HCT116 (cell line): ENCODE results near the gene KCNMB2. TPM values are rescaled to one million over a fixed set of nuclear protein-coding genes. Genes with fewer than 3 reads are reported as not detected.

ENCODE experiments used
- ATAC-seq: fragments of 200-7000 bp; cut with Tn5 transposase; 2 replicates; pipeline ENCODE4 v1.9.1; 2020; ENCODE audit warnings: mild to moderate bottlenecking, moderate library complexity
- BruUV-seq: library from RNA; stranded (reverse); fragments of 400-500 nt; replicated peaks from 2 replicates; lab custom pipeline; 2021; lab: Mats Ljungman, UMichigan
- CTCF ChIA-PET: fragments of 300-600 bp; sonication (Branson Sonifier 250); formaldehyde crosslinking; loops from one replicate; lab custom pipeline; 2021; ENCODE audit warnings: antibody characterized with exemption; lab: Charles Lee
- POLR2A ChIA-PET: fragments of 300-600, 350-600 bp; sonication (Branson Sonifier 250); formaldehyde crosslinking; loops from one replicate; lab custom pipeline; 2021; ENCODE audit warnings: antibody characterized with exemption; lab: Charles Lee
- RAD21 ChIA-PET, 2 experiments: fragments of 300-600 bp; sonication (Branson Sonifier 250); formaldehyde crosslinking; loops; one replicate each; lab custom pipeline; 2023; ENCODE audit warnings: low total read pairs in 2 of 2; ENCODE audit not compliant: uncharacterized antibody in 2 of 2, unreplicated experiment in 2 of 2, low non-redundant PET in 1 of 2; lab: Charles Lee
- DNase-seq: peaks from one replicate; pipeline ENCODE4 v3.0.0-alpha.2; 2010; ENCODE audit warnings: low read depth, low spot score
- H2AFZ ChIP-seq: fragments of 200-600 bp; shearing (Covaris generic), sonication (generic); 2 replicates; pipeline ENCODE4 v1.6.1; 2017; ENCODE audit warnings: low read depth, mixed run types, mixed read lengths, antibody characterized with exemption, low read length; ENCODE audit not compliant: poor library complexity, severe bottlenecking
- H3K27ac ChIP-seq: 2 replicates; pipeline ENCODE4 v1.5.1; 2012; ENCODE audit warnings: low read depth, low read length
- H3K27me3 ChIP-seq: fragments of 200-600 bp; sonication (generic); 2 replicates; pipeline ENCODE4 v1.6.1; 2016; ENCODE audit warnings: mixed run types, low read length, mixed read lengths; ENCODE audit not compliant: insufficient read depth
- H3K36me3 ChIP-seq, 2 experiments: fragments of 200-500 bp in 1 of 2; fragments of 200-600 bp in 1 of 2; sonication (Bioruptor generic) in 1 of 2; sonication (generic) in 1 of 2; 2 replicates each; pipeline versions ENCODE4 v1.5.1 to v1.6.1; 2014 to 2016; ENCODE audit warnings: low read length in 2 of 2, inconsistent platforms in 1 of 2, mixed read lengths in 1 of 2, mixed run types in 1 of 2; ENCODE audit not compliant: insufficient read depth in 2 of 2, control insufficient read depth in 1 of 2
- H3K4me1 ChIP-seq, 2 experiments: fragments of 200-600 bp in 1 of 2; sonication (generic) in 1 of 2; 2 replicates each; pipeline versions ENCODE4 v1.5.1 to v1.6.1; 2012 to 2017; ENCODE audit warnings: low read length in 2 of 2, inconsistent platforms in 1 of 2, mild to moderate bottlenecking in 1 of 2, mixed read lengths in 1 of 2, mixed run types in 1 of 2, moderate library complexity in 1 of 2; ENCODE audit not compliant: insufficient read depth in 2 of 2, control insufficient read depth in 1 of 2
- H3K4me2 ChIP-seq: fragments of 200-600 bp; sonication (generic); 2 replicates; pipeline ENCODE4 v1.6.1; 2017; ENCODE audit warnings: mixed run types, low read length, mixed read lengths
- H3K4me3 ChIP-seq, 2 experiments: fragments of 200-600 bp in 1 of 2; sonication (generic) in 1 of 2; replicated peaks in 1 of 2; 2 replicates each; pipeline ENCODE4 v1.5.1; 2011 to 2016; ENCODE audit warnings: low read length in 2 of 2, control low read depth in 1 of 2, low read depth in 1 of 2, mild to moderate bottlenecking in 1 of 2, mixed read lengths in 1 of 2, mixed run types in 1 of 2
- H3K79me2 ChIP-seq: fragments of 200-600 bp; sonication (generic); 2 replicates; pipeline ENCODE4 v1.6.1; 2017; ENCODE audit warnings: mild to moderate bottlenecking, mixed run types, low read length, moderate library complexity, mixed read lengths; ENCODE audit not compliant: insufficient read depth
- H3K9ac ChIP-seq: fragments of 200-600 bp; sonication (generic); 2 replicates; pipeline ENCODE4 v1.6.1; 2016; ENCODE audit warnings: low read length, mixed read lengths
- H3K9me2 ChIP-seq: fragments of 200-600 bp; sonication (generic), shearing (Covaris generic); 2 replicates; pipeline ENCODE4 v1.6.1; 2017; ENCODE audit warnings: mixed run types, mild to moderate bottlenecking, moderate library complexity; ENCODE audit not compliant: insufficient read depth
- H3K9me3 ChIP-seq, 2 experiments: fragments of 200-500 bp in 1 of 2; fragments of 200-600 bp in 1 of 2; sonication (Bioruptor generic) in 1 of 2; sonication (generic) in 1 of 2; 2 replicates each; pipeline ENCODE4 v1.6.1; 2014 to 2017; ENCODE audit warnings: low read length in 2 of 2, mixed read lengths in 2 of 2, inconsistent platforms in 1 of 2, low read depth in 1 of 2, mild to moderate bottlenecking in 1 of 2, mixed run types in 1 of 2, moderate library complexity in 1 of 2; ENCODE audit not compliant: control insufficient read depth in 1 of 2, insufficient read depth in 1 of 2
- H4K20me1 ChIP-seq: fragments of 200-600 bp; sonication (generic), shearing (Covaris generic); 2 replicates; pipeline ENCODE4 v1.6.1; 2017; ENCODE audit warnings: mixed run types, mild to moderate bottlenecking, moderate library complexity; ENCODE audit not compliant: insufficient read depth
- CBX3 ChIP-seq: IDR thresholded peaks from 2 replicates; pipeline ENCODE4 v1.6.1; 2012; ENCODE audit warnings: low read depth
- CEBPB ChIP-seq: IDR thresholded peaks from 2 replicates; pipeline ENCODE4 v1.6.1; 2012; ENCODE audit warnings: low read depth
- EGR1 ChIP-seq: IDR thresholded peaks from 2 replicates; pipeline ENCODE4 v1.6.1; 2012; ENCODE audit warnings: low read depth
- ELF1 ChIP-seq: IDR thresholded peaks from 2 replicates; pipeline ENCODE4 v1.6.1; 2012; ENCODE audit warnings: low read depth, borderline replicate concordance
- EZH2 ChIP-seq: fragments of 200-600 bp; sonication (generic); IDR thresholded peaks from 2 replicates; pipeline ENCODE4 v1.6.1; 2017; ENCODE audit warnings: antibody characterized with exemption, mixed run types
- EZH2phosphoT487 ChIP-seq: fragments of 200-600 bp; IDR thresholded peaks from 2 replicates; pipeline ENCODE4 v1.6.1; 2018; ENCODE audit warnings: antibody characterized with exemption, borderline replicate concordance
- POLR2AphosphoS5 ChIP-seq: IDR thresholded peaks from 2 replicates; pipeline ENCODE4 v1.6.1; 2011; ENCODE audit warnings: mild to moderate bottlenecking, low read depth, low read length, moderate library complexity
- SIN3A ChIP-seq: IDR thresholded peaks from 2 replicates; pipeline ENCODE4 v1.6.1; 2012; ENCODE audit warnings: low read depth
- SP1 ChIP-seq: IDR thresholded peaks from 2 replicates; pipeline ENCODE4 v1.6.1; 2012; ENCODE audit warnings: low read depth
- TCF7L2 ChIP-seq: IDR thresholded peaks from 2 replicates; pipeline ENCODE4 v1.7.0; 2011; ENCODE audit warnings: borderline replicate concordance, inconsistent platforms; ENCODE audit not compliant: insufficient read depth, insufficient read length; ENCODE audit errors: extremely low read depth
- ZFX ChIP-seq: fragments of 450-650 bp; IDR thresholded peaks from 2 replicates; pipeline ENCODE4 v1.6.1; 2017
- ZNF274 ChIP-seq: fragments of 200-500 bp; sonication (Bioruptor generic); IDR thresholded peaks from 2 replicates; pipeline ENCODE4 v1.6.1; 2014; ENCODE audit warnings: mild to moderate bottlenecking, low read depth, low read length, inconsistent platforms
- intact Hi-C: fragments of 100-400 bp; cut with micrococcal nuclease; formaldehyde crosslinking; loops from 2 replicates; pipeline ENCODE4 v1.10.0; 2022
- total RNA-seq: library from RNA; stranded (reverse); gene quantifications from one replicate; pipeline ENCODE4 v1.2.1, GENCODE V29; 2021; ENCODE audit not compliant: unreplicated experiment
- TF ChIP-seq, protein P1 (sequence below): IDR thresholded peaks from 2 replicates; pipeline ENCODE4 v1.6.1; 2012
- TF ChIP-seq, protein P2 (sequence below): IDR thresholded peaks from 2 replicates; pipeline ENCODE4 v1.6.1; 2012

KCNMB2 gene
- total RNA-seq, 1 experiment from 2014 or later, result not detected

DNA sequence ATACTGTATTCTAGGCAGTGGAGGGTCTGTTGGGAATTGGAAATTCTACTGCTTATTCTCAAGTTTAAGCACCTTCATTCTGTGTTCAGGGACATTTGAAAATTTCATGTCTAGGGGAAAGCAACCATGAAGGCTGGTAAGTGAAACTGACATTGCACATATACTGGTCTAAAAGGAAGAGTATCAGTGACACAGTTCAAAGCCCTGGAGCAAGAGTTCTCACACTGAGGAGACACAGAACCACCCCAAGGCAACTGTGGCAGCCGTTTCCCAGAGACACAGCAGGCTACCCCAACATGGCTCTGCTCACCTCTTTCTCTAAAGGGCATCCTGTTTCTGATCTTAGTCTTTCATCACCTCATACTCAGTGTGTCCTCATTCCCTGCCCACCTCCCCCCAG lies 67.5 kb downstream of the KCNMB2 start:
- no TSS peak for BruUV-seq
- POLR2A ChIA-PET, result no interaction called here
- no peaks in the 10 kb centered on the region for H3K36me3 ChIP-seq
- H3K27ac ChIP-seq, result no peak overlapping the region
- intact Hi-C loops, result no loop called here
- no peaks in the 10 kb centered on the region for H3K9me3 ChIP-seq
- H3K9ac ChIP-seq, result no peak overlapping the region
- H3K4me3 ChIP-seq, result no peak overlapping the region
- no peak for TF ChIP-seq SP1
- TF ChIP-seq, protein P1, sequence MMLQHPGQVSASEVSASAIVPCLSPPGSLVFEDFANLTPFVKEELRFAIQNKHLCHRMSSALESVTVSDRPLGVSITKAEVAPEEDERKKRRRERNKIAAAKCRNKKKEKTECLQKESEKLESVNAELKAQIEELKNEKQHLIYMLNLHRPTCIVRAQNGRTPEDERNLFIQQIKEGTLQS, result no peak
- no peak for TF ChIP-seq EZH2phosphoT487
- no peak for TF ChIP-seq SIN3A
- TF ChIP-seq TCF7L2, result no peak
- no peak for TF ChIP-seq POLR2AphosphoS5
- TF ChIP-seq ELF1, result no peak
- no peak for TF ChIP-seq CEBPB
- TF ChIP-seq ZFX, result no peak
- no peak for TF ChIP-seq CBX3
- TF ChIP-seq EZH2, result no peak
- TF ChIP-seq, protein P2, sequence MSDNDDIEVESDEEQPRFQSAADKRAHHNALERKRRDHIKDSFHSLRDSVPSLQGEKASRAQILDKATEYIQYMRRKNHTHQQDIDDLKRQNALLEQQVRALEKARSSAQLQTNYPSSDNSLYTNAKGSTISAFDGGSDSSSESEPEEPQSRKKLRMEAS, result no peak
- TF ChIP-seq EGR1, result no peak
- TF ChIP-seq ZNF274, result no peak
- TF ChIP-seq, all 23 proteins: peak for 0
- ChIA-PET CTCF (no interaction called here), RAD21 (no interaction called here)
- ATAC-seq, result no peak
- Histone ChIP-seq H3K4me2 (no peak overlapping the region), H3K79me2 (no peaks in the 10 kb centered on the region), H3K4me1 (peaks cover 0 to 4% of the 10 kb centered on the region in 2 experiments; a peak in 2 of 4 replicates), H2AFZ (no peak overlapping the region), H3K27me3 (no peaks in the 10 kb centered on the region), H4K20me1 (no peaks in the 10 kb centered on the region), H3K9me2 (no peaks in the 10 kb centered on the region)
- DNase-seq, result no peak
